Measurements from ENCODE around the gene ISCU.
A peak's percentile ranks its signal among the peaks of the same experiment; 100 is the strongest.
"Not testable (repeated sequence)": the region's sequence is repeated elsewhere in the genome, so short reads cannot be mapped to it uniquely, and the experiment has no call there.

The ISCU gene

DNA sequence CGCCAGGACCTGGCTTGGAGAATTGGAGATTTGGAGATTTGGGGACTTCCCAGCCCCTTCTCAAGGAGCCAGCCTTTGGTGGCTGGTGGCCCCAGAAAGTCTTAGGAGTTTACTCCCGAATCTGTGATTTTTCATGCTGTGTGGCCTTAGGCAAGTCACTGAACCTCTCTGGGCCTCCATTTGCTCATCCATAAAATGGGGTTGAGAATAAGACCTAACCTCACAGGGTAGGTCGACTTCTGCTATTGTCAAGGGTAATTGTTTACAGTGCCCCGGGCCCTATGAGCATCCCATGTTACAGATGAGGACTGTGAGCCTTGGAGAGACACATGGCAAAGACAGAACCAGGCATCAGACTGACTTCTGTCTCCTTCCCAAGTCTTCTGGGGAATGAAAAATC, 51.6 kb downstream of the ISCU start:
- no peak for TF ChIP-seq CTCF (conservative IDR thresholded peaks at IDR 0.05; ENCODE audit: low read depth, low read length)
- no peak overlapping the region for H3K4me3 ChIP-seq (ENCODE audit: low read depth, low read length)
- DNase-seq (ENCODE audit: low read depth) = no peak

GRCh38 chr12:108614639-108615038, 52.2 kb downstream of the ISCU start:
- no peak overlapping the region for H3K4me3 ChIP-seq (ENCODE audit: low read depth, low read length)
- DNase-seq (ENCODE audit: low read depth) = no peak
- TF ChIP-seq CTCF (conservative IDR thresholded peaks at IDR 0.05; ENCODE audit: low read depth, low read length) = no peak

- no peak for TF ChIP-seq CTCF (conservative IDR thresholded peaks at IDR 0.05; ENCODE audit: low read depth, low read length)
- no peak overlapping the region for H3K4me3 ChIP-seq (ENCODE audit: low read depth, low read length)
- DNase-seq (ENCODE audit: low read depth) = no peak
Measured at GRCh38 chr12:108615918-108616317, 53.5 kb downstream of the ISCU start.

- DNase-seq (ENCODE audit: low read depth) = no peak
- H3K4me3 ChIP-seq (ENCODE audit: low read depth, low read length) = no peak overlapping the region
- no peak for TF ChIP-seq CTCF (conservative IDR thresholded peaks at IDR 0.05; ENCODE audit: low read depth, low read length)
Measured at GRCh38 chr12:108616359-108616758, 54.0 kb downstream of the ISCU start.

DNA sequence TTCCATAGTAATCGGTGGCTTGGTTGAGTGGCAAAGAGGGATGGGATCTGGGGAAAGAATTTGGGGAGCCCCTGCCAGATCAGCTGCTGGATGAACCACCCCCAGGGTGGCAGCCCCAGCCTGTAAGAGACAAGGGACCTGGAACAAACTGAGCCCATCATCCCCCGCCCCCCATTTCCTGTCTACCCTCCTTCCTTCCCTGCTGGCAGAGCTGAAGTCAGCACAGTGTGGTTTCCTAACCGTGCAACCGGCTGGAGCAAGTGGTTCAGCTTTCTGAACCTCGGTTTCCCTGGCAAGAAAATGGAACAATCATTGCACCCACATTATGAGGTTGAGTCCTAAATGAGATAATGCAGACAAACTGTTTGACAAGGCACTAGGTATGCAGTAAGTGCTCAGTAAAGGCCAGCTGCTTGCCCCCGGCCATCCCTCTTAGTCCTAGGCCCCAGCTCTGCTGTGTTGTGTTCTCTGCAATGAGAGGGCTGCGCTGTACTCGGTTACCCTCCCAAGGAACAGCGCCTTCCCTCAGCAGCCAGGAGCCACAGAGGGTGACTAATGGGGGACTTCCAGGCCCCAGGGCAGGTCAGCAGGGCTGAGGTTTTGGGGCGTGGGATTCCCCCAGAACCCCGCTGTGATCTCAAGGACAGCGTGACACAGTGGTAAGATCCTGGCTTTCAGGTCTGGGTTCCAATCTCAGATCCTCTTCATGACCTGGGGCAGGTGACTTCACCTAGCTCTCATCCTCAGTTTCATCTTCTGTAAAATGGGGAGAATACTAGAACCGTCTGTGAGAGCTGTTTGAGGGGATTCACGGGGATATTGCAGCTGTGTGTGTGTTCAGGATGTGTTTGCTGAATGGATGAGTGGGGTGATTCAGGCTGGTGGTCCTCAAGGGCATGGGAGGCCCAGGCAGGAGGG, 54.8 kb downstream of the ISCU start:
- no peak overlapping the region for H3K4me3 ChIP-seq (ENCODE audit: low read depth, low read length)
- peak; percentile 43 for DNase-seq (ENCODE audit: low read depth)
- TF ChIP-seq CTCF (conservative IDR thresholded peaks at IDR 0.05; ENCODE audit: low read depth, low read length) = no peak

GRCh38 chr12:108618079-108618952, 55.9 kb downstream of the ISCU start:
- peak; percentile 95 for TF ChIP-seq CTCF (conservative IDR thresholded peaks at IDR 0.05; ENCODE audit: low read depth, low read length)
- peak; percentile 90 for DNase-seq (ENCODE audit: low read depth)

DNA sequence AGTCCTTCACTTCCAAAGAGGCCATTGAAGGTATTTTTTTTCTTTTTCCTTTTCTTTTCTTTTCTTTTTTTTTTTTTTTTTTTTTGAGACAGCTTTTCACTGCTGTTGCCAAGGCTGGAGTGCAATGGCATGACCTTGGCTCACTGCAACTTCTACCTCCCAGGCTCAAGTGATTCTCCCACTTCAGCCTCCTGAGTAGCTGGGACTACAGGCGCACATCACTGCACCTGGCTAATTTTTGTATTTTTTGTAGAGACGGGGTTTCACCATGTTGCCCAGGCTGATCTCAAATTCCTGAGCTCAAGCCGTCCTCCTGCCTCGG, 56.5 kb downstream of the ISCU start:
- not testable (repeated sequence) for DNase-seq (ENCODE audit: low read depth); H3K4me3 ChIP-seq (ENCODE audit: low read depth, low read length)

More at GRCh38 chr12:108618079-108618952, 55.9 kb downstream of the ISCU start:
- H3K4me3 ChIP-seq (ENCODE audit: low read depth, low read length) = no peak overlapping the region

Measured in choroid plexus epithelial cell (primary cell).